Hepatocyte (in vitro differentiated cells): ENCODE data around the gene MIER2.

Experiments
- CTCF ChIP-seq: fragments of 200-600 bp; sonication (generic); IDR thresholded peaks from 2 replicates; pipeline ENCODE4 v1.5.1; 2016; ENCODE audit warnings: antibody characterized with exemption, mild to moderate bottlenecking; ENCODE audit not compliant: poor library complexity
- EZH2phosphoT487 ChIP-seq: fragments of 200-600 bp; sonication (generic); IDR thresholded peaks from one replicate; pipeline ENCODE4 v1.6.1; 2018; ENCODE audit warnings: antibody characterized with exemption, mild to moderate bottlenecking, low read depth, moderate library complexity; ENCODE audit not compliant: unreplicated experiment, severe bottlenecking

- TF ChIP-seq CTCF (no peak), EZH2phosphoT487 (no peak)
Measured at GRCh38 chr19:378706-379105, 34.1 kb upstream of the MIER2 start.
